HG02840 (cell line): ENCODE data around the gene GSG1L.

Source experiments
- ATAC-seq: cut with Tn5 transposase; IDR thresholded peaks from one replicate; pipeline ENCODE4 v1.9.1; 2021; ENCODE audit warnings: mild to moderate bottlenecking, moderate library complexity, moderate number of reproducible peaks; ENCODE audit not compliant: unreplicated experiment, low FRiP score

The GSG1L gene

GRCh38 chr16:27828671-27829070 lies 234.8 kb downstream of the GSG1L start:
- ATAC-seq = no peak

GRCh38 chr16:27827765-27828164 lies 235.7 kb downstream of the GSG1L start:
- no peak for ATAC-seq

- no peak for ATAC-seq
Observed at GRCh38 chr16:27826893-27827289, 236.6 kb downstream of the GSG1L start.

GRCh38 chr16:27826081-27826892 lies 237.2 kb downstream of the GSG1L start:
- no peak for ATAC-seq

- ATAC-seq = no peak
Observed at GRCh38 chr16:27824786-27825185, 238.7 kb downstream of the GSG1L start.

GRCh38 chr16:27824006-27824405 lies 239.5 kb downstream of the GSG1L start:
- ATAC-seq = no peak

- no peak for ATAC-seq
Observed at GRCh38 chr16:27823421-27823820, 240.1 kb downstream of the GSG1L start.

- ATAC-seq = no peak
Observed at GRCh38 chr16:27822996-27823395, 240.5 kb downstream of the GSG1L start.

GRCh38 chr16:27822529-27822928 lies 241.0 kb downstream of the GSG1L start:
- no peak for ATAC-seq

- ATAC-seq = no peak
Observed at GRCh38 chr16:27820646-27821345, 242.7 kb downstream of the GSG1L start.

GRCh38 chr16:27819881-27820610 lies 243.5 kb downstream of the GSG1L start:
- ATAC-seq = no peak

GRCh38 chr16:27819356-27819755 lies 244.2 kb downstream of the GSG1L start:
- no peak for ATAC-seq

GRCh38 chr16:27818246-27818645 lies 245.3 kb downstream of the GSG1L start:
- ATAC-seq = no peak

GRCh38 chr16:27817038-27817437 lies 246.5 kb downstream of the GSG1L start:
- ATAC-seq = no peak

GRCh38 chr16:27816561-27816960 lies 247.0 kb downstream of the GSG1L start:
- no peak for ATAC-seq

GRCh38 chr16:27813591-27813990 lies 249.9 kb downstream of the GSG1L start:
- ATAC-seq = no peak

GRCh38 chr16:27811881-27812280 lies 251.6 kb downstream of the GSG1L start:
- no peak for ATAC-seq

- no peak for ATAC-seq
Observed at GRCh38 chr16:27806986-27807385, 256.5 kb downstream of the GSG1L start.

- ATAC-seq = no peak
Observed at GRCh38 chr16:27806388-27806787, 257.1 kb downstream of the GSG1L start.

- no peak for ATAC-seq
Observed at GRCh38 chr16:27805828-27806351, 257.6 kb downstream of the GSG1L start.
